ENCODE data around the gene TSPAN14.

The TSPAN14 gene

GRCh38 chr10:80509108-80509402 is 54.9 kb downstream of the TSPAN14 start:
- DNase-seq, result no peak

DNA sequence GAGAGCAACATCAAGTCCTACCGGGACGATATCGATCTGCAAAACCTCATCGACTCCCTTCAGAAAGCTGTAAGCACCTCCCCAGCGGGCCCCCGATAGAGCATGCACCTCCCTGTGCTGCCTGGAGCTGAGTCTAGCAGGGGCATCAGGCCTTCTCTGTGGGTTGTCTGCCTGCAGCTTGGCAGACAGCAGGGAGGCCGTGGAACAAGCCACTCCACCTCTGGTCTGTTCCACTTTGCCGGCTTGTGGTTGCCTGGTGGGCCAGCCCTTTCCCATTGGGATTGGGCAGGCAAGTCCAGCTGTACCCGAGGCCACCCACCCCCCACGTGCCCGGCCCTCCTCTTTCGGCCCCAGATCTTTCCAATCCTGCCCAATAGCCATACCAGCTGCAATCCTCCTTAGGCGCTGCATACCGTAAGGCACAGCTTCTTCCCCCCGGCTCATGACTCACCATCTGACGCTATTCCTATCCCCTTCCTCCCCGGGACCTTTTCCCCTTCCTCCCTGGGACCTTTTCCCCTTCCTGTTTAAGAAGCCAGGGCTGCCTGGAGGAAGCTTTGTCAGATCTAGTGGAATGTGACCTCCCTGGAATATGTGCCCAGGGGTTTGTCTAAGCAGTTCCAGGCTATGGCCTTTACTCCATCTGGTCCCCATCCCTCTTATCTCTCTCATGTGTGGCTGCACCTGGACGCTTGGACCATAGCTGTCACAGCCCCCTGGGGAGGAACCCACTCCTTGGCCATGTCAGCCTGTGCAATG is 55.5 kb downstream of the TSPAN14 start:
- DNase-seq, result no peak

DNA sequence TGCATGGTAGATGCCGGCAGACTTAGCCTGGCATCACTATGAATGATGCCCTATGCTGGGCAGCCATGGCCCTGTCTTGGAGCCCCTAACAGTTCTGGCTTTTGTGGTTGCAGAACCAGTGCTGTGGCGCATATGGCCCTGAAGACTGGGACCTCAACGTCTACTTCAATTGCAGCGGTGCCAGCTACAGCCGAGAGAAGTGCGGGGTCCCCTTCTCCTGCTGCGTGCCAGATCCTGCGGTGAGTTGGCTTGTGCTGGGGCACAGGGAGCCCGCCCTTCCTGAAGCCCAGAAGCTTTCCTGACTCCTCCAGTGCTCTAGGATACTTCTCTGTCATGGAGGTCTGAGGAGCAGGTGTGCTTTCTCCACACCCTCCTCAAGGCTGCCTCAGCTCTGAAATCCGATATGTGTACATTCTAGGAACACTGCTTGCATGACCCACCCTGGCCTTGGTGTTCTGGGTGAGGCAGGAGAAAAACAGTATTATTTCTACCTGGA is 58.0 kb downstream of the TSPAN14 start:
- no peak for DNase-seq

DNA sequence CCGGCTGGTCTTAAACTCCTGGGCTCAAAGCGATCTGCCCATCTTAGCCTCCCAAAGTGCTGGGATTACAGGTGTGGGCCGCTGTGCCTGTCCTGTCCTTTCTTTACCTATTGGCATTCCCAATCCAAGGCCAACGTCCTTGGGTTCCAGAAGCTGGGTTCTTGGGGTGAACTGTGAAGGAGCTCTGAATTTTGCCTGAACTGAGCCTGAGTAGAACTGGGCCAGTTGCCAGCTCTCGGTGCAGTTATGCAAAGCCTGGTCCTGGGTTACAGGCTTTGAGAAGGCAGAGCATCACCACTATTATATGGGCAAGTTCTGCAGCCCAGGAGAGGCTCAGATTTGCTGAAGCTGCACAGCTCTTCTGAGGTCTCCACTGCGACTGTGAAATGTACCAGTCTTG is 59.0 kb downstream of the TSPAN14 start:
- no peak for DNase-seq

GRCh38 chr10:80515511-80515910 is 61.4 kb downstream of the TSPAN14 start:
- DNase-seq, result no peak

- DNase-seq, result no peak
Observed at GRCh38 chr10:80515941-80516340, 61.8 kb downstream of the TSPAN14 start.

- no peak for DNase-seq
Observed at GRCh38 chr10:80516506-80517075, 62.5 kb downstream of the TSPAN14 start.

GRCh38 chr10:80517416-80518142 is 63.5 kb downstream of the TSPAN14 start:
- DNase-seq, result no peak

- no peak for DNase-seq
Observed at GRCh38 chr10:80518143-80518806, 64.2 kb downstream of the TSPAN14 start.

DNA sequence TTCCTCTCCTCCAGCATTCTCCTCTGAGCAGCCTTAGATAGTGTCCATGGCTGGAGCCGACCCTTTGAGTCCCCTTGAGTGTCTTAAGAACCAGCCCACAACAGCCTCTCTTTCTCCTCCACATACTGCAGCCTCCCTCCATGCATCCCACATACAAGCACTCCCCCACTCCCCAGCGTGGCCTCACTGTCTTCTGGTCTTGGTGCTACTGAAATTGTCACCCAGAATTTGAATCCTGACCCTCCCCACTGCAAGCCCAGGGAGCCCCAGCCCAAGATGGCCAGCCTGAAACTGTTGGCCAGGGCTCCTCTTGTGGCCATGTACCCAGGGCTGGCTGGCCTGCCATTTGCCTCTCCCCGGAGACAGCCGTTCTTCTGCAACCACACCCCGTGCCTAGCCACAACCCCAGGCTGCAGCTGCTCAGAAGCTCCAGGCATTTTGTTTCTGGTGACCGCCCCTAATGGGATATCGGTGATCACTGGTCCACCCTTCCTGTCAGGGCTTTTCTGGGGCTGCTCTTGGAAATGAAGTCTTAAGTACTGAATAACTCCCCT is 64.8 kb downstream of the TSPAN14 start:
- DNase-seq, result no peak

- no peak for DNase-seq
Observed at GRCh38 chr10:80519936-80520650, 66.0 kb downstream of the TSPAN14 start.

GRCh38 chr10:80520661-80521470 is 66.8 kb downstream of the TSPAN14 start:
- no peak for DNase-seq

DNA sequence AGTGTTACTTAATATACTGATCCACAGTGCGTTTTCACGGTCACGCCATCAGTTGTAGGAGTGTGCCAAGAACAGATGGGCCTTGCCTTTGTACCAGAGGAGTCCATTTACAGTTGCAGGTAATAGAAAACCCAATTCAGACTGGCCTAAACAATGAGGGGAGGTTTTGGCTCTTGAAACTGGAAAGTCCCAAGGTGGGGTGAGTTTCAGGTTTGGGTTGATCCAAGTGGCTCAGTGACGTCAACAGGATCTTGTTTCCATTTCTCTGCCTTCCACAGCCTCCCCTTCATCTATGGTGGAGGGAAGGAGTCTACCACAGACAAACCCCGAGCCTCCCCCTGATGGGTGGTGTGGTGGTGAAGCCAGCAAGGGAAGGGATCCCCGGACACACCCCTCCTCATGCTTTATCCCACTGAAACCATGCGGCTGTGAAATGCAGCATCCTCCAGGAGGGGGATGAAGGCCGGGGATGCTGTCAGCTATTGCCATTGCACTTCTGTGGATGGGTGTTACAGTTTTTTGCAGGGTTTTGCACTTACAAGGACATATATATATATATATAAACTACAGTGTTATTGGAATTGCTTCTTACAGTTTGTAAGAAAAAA is 68.8 kb downstream of the TSPAN14 start:
- no peak for DNase-seq

DNA sequence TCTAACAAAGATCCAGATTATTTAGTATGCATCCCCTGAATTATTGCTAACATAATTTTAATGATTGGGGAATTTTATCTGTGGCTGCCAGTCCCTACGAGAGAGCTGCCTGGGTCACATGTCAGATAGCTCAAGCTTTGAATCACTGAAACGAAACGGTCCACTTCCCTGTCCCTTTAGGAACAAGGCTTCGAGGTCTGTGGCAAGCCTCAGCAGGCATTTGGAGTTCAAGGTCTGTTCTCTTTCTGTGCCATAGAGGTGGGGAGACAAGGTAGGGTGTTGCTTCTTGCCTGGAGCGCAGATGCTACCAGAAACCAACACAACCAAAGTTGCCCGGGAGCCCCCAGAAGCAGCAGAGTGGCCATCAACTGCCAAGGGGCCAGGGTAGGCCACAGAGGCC is 69.7 kb downstream of the TSPAN14 start:
- DNase-seq, result no peak

- no peak for DNase-seq
Observed at GRCh38 chr10:80524190-80524909, 70.2 kb downstream of the TSPAN14 start.

- DNase-seq, result no peak
Observed at GRCh38 chr10:80526218-80526617, 72.1 kb downstream of the TSPAN14 start.

DNA sequence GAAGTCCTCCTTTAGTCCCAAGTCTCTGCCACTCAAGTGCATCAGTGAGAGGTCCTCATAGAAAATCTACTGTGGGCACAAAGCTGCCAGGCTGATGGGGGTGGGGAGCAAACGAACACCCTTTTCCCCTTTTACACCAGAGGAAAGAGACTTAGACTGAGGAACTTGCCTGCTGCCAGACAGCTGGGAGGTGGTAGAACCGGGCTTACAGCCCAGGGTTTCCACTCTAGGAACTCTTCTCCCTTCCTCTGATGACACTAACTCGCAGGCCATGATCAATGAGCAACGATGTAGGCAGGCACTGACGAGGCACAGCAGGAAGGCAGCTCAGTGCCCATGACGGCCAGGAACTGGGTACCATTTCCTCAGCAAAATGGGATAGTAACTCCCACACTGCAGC is 72.6 kb downstream of the TSPAN14 start:
- DNase-seq, result no peak

DNA sequence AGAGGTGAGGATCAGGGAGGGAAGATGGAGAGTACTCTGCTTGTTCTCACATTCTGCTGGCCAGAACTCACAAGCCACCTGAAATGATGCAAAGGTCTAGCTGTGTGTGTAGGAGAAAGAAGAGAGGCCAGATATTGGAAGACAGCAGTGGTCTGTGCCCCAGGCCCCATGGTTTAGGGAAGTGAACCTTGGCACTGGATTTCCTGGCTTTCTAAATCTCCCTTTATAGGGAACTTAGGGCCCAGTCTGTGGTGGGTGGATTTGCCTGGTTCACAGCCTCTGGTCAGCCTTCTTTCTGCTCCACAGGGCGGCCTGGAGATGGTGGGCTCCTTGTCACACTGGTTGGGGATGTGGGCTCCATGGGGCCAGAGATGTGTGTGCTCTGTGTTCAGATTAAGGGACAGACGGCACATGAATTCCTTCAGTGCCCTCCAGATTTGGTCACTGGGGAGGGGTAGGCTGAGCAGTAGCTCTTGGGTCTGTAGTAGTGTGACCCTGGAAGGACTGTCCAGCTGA is 74.1 kb downstream of the TSPAN14 start:
- no peak for DNase-seq

GRCh38 chr10:80528901-80529300 is 74.8 kb downstream of the TSPAN14 start:
- DNase-seq, result no peak

GRCh38 chr10:80529604-80530003 is 75.5 kb downstream of the TSPAN14 start:
- no peak for DNase-seq
